Measurements from ENCODE around the gene MYH1.
"Not testable (repeated sequence)": the region's sequence is repeated elsewhere in the genome, so short reads cannot be mapped to it uniquely, and the experiment has no call there.

Gene MYH1

GRCh38 chr17:10518271-10519037 lies at the start of gene MYH1:
MYH1 (minus strand) TSS chr17:10518542; CDS start chr17:10516642, 1,900 bp downstream.
- DNase-seq (ENCODE audit: low read depth in 4 of 4, low spot score in 1 of 4), result no peak

GRCh38 chr17:10563991-10564660 lies 45.8 kb upstream of the MYH1 start:
- DNase-seq (ENCODE audit: low read depth in 4 of 4, low spot score in 1 of 4), result no peak

- no peak for DNase-seq (ENCODE audit: low read depth in 4 of 4, low spot score in 1 of 4)
Observed at GRCh38 chr17:10558049-10558448, 39.7 kb upstream of the MYH1 start.

GRCh38 chr17:10557422-10557821 lies 39.1 kb upstream of the MYH1 start:
- no peak for DNase-seq (ENCODE audit: low read depth in 4 of 4, low spot score in 1 of 4)

GRCh38 chr17:10556301-10557005 lies 38.1 kb upstream of the MYH1 start:
- DNase-seq (ENCODE audit: low read depth in 4 of 4, low spot score in 1 of 4), result no peak

GRCh38 chr17:10550014-10550413 lies 31.7 kb upstream of the MYH1 start:
- DNase-seq (ENCODE audit: low read depth in 4 of 4, low spot score in 1 of 4), result no peak

GRCh38 chr17:10549096-10549842 lies 30.9 kb upstream of the MYH1 start, which contains the start of gene MYH2:
MYH2 (minus strand) TSS chr17:10549658; CDS start chr17:10547920, 1,738 bp downstream.
- no peak for DNase-seq (ENCODE audit: low read depth in 4 of 4, low spot score in 1 of 4)

- no peak for DNase-seq (ENCODE audit: low read depth in 4 of 4, low spot score in 1 of 4)
Observed at GRCh38 chr17:10547351-10547750, 29.0 kb upstream of the MYH1 start.

GRCh38 chr17:10543486-10543885 lies 25.1 kb upstream of the MYH1 start:
- DNase-seq (ENCODE audit: low read depth in 4 of 4, low spot score in 1 of 4), result not testable (repeated sequence)

- not testable (repeated sequence) for DNase-seq (ENCODE audit: low read depth in 4 of 4, low spot score in 1 of 4)
Observed at GRCh38 chr17:10541179-10541578, 22.8 kb upstream of the MYH1 start.

- no peak for DNase-seq (ENCODE audit: low read depth in 4 of 4, low spot score in 1 of 4)
Observed at GRCh38 chr17:10532026-10532425, 13.7 kb upstream of the MYH1 start.

GRCh38 chr17:10527419-10527818 lies 9.1 kb upstream of the MYH1 start:
- DNase-seq (ENCODE audit: low read depth in 4 of 4, low spot score in 1 of 4), result no peak

- DNase-seq (ENCODE audit: low read depth in 4 of 4, low spot score in 1 of 4), result no peak
Observed at GRCh38 chr17:10526517-10526916, 8.2 kb upstream of the MYH1 start.

- DNase-seq (ENCODE audit: low read depth in 4 of 4, low spot score in 1 of 4), result no peak
Observed at GRCh38 chr17:10523064-10523463, 4.7 kb upstream of the MYH1 start.

GRCh38 chr17:10521949-10522348 lies 3.6 kb upstream of the MYH1 start:
- DNase-seq (ENCODE audit: low read depth in 4 of 4, low spot score in 1 of 4), result no peak

GRCh38 chr17:10516638-10517037 lies 1.7 kb downstream of the MYH1 start:
- no peak for DNase-seq (ENCODE audit: low read depth in 4 of 4, low spot score in 1 of 4)

GRCh38 chr17:10516065-10516464 lies 2.3 kb downstream of the MYH1 start:
- DNase-seq (ENCODE audit: low read depth in 4 of 4, low spot score in 1 of 4), result no peak

GRCh38 chr17:10513299-10514067 lies 4.9 kb downstream of the MYH1 start:
- DNase-seq (ENCODE audit: low read depth in 4 of 4, low spot score in 1 of 4), result no peak

GRCh38 chr17:10512856-10513255 lies 5.5 kb downstream of the MYH1 start:
- DNase-seq (ENCODE audit: low read depth in 4 of 4, low spot score in 1 of 4), result no peak

- DNase-seq (ENCODE audit: low read depth in 4 of 4, low spot score in 1 of 4), result no peak
Observed at GRCh38 chr17:10499950-10500349, 18.4 kb downstream of the MYH1 start.

Data from stimulated activated CD4-positive, alpha-beta T cell treated with anti-CD3 and anti-CD28 coated beads, Interleukin-1b, Interleukin-23, amount 100 ng/mL, for 24 hours (primary cell).